Measurements from ENCODE around the gene MOCOS. TPM values are rescaled to one million over a fixed set of nuclear protein-coding genes. Genes with fewer than 3 reads are reported as not detected.

MOCOS gene
- total and polyA plus RNA-seq, 2 of the 13 experiments (the other 11 are each of a cell fraction or from before 2014, with no cell fraction given): 7.7 to 15.4 TPM

DNA sequence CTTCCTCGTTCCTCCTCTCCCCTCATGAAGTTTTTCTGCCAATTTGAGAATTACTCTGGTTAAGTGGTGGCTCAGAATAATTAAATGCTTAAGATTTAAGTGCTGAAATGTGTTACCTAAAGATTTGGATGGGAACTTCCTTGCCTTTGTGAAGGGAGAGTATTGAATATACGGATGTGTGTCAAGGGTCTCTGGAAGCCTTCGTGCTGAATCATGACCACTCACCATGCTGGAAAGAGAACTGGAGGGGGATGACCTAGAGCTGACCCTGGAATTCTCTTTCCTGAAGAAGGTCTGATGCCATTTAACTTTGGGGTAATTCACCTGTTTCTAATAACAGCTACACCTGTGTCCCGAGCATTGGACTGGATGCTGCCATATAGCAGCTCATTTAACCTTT is 2.2 kb downstream of the MOCOS start:
- H3K36me3 ChIP-seq (replicated peaks in 1 of 2; ENCODE audit: control insufficient read depth in 1 of 2, insufficient read depth in 2 of 2, low read length in 2 of 2): peaks cover 4 to 11% of the 10 kb centered on the region in 2 experiments; a peak in 2 of 5 replicates
- TF ChIP-seq PHF21A (CRISPR knock-in tag; IDR thresholded peaks at IDR 0.05) (no peak), ZZZ3 (CRISPR knock-in tag; IDR thresholded peaks at IDR 0.05; ENCODE audit: borderline replicate concordance) (no peak), ZBTB40 (IDR thresholded peaks at IDR 0.05) (no peak), ZBTB40 (CRISPR knock-in tag; IDR thresholded peaks at IDR 0.05) (no peak), MXD1 (CRISPR knock-in tag; IDR thresholded peaks at IDR 0.05) (no peak), LCORL (IDR thresholded peaks at IDR 0.05) (no peak), LCORL (CRISPR knock-in tag; IDR thresholded peaks at IDR 0.05) (no peak), CSRNP1 (CRISPR knock-in tag; IDR thresholded peaks at IDR 0.05) (no peak)
- H3K27ac ChIP-seq (ENCODE audit: extremely low read length, insufficient read depth, low read length): no peak overlapping the region
- CTCF ChIA-PET (ENCODE audit: low intra/inter-chr PET ratio, low total read pairs): no interaction called here
- 92% methylated on average over 4 of the region's 4 CpGs for WGBS (ENCODE audit: low lambda C conversion rate)
- no peak for ATAC-seq
- POLR2A ChIA-PET: interaction anchor here (2.2 to 7.4 kb wide), 3 partner anchors 8 to 60 kb away, joined by 9 to 103 read pairs (median 42); partner anchors contain the start of genes ELP2 and SLC39A6
- in situ Hi-C loops (cut with HindIII; ENCODE audit: extremely low pct_ligation_motif_present, low pct_unique_long_range_greater_than_20kb): no loop called here
- no peak overlapping the region for H2AFZ ChIP-seq (ENCODE audit: low read length)
- no peak for DNase-seq (ENCODE audit: low spot score)
- H3K27me3 ChIP-seq (ENCODE audit: control insufficient read depth in 1 of 2, insufficient read depth in 2 of 2, low read length in 2 of 2): no peaks in the 10 kb centered on the region; a peak in 1 of 5 replicates
- H4K20me1 ChIP-seq (ENCODE audit: insufficient read depth, low read length): no peaks in the 10 kb centered on the region
- H3K4me2 ChIP-seq (ENCODE audit: low read depth, low read length): peak overlapping the region; percentile 70
- intact Hi-C loops (cut with micrococcal nuclease; ENCODE audit: unreplicated experiment): loop anchor here (2.0 to 10.0 kb wide), 2 partner anchors 61 to 65 kb away; partner anchors contain the start of genes ELP2 and SLC39A6
- BruUV-seq (replicated peaks): no TSS peak
- no peaks in the 10 kb centered on the region for H3K9me3 ChIP-seq (ENCODE audit: low read length)
- no peak overlapping the region for H3K4me3 ChIP-seq (replicated peaks in 1 of 3; ENCODE audit: insufficient read depth in 1 of 3, low read depth in 2 of 3, low read length in 3 of 3)
- no peak overlapping the region for H3K9ac ChIP-seq (ENCODE audit: insufficient read depth, low read depth, low read length)
- no peak for FAIRE-seq
- peaks cover 43% of the 10 kb centered on the region for H3K4me1 ChIP-seq (ENCODE audit: insufficient read depth, low read length)
- peaks cover 36% of the 10 kb centered on the region for H3K79me2 ChIP-seq (ENCODE audit: insufficient read depth, low read length)
